GM12874 (cell line): ENCODE results near the gene SPTBN1.

Experiments used
- TF ChIP-seq, protein P1 (sequence below): IDR thresholded peaks from 2 replicates; pipeline ENCODE4 v1.5.1; 2011; ENCODE audit warnings: low read depth, mild to moderate bottlenecking, control low read depth, low read length, moderate library complexity; ENCODE audit not compliant: insufficient read depth

The SPTBN1 gene

DNA sequence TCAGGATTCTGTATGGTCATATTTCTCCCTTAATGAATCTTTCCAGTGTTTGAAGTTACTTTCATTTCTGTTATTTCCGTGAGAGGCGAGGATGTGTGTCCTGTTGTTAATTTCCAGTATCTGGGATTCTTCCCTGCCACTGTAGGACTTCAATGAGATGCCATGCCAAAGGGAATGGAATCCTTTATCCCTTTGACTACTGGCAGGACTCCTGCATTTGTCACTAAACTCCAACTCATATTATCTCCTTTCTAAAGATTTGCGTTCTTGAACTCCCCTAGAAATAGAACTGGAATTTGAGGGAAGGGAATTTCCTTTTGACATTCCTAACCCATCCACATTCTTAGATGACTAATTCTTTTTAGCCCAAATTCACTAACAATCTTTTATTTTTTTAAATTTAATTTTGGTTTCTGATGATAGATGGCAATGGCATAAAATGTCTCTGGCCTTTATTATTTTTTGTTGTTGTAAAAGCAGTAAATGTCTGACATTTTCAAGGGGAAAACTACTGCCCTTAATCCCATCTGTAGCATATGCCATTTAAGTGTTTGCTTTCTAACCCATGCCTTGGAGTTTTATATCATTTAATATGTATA, 179.5 kb downstream of the SPTBN1 start:
- TF ChIP-seq, protein P1, sequence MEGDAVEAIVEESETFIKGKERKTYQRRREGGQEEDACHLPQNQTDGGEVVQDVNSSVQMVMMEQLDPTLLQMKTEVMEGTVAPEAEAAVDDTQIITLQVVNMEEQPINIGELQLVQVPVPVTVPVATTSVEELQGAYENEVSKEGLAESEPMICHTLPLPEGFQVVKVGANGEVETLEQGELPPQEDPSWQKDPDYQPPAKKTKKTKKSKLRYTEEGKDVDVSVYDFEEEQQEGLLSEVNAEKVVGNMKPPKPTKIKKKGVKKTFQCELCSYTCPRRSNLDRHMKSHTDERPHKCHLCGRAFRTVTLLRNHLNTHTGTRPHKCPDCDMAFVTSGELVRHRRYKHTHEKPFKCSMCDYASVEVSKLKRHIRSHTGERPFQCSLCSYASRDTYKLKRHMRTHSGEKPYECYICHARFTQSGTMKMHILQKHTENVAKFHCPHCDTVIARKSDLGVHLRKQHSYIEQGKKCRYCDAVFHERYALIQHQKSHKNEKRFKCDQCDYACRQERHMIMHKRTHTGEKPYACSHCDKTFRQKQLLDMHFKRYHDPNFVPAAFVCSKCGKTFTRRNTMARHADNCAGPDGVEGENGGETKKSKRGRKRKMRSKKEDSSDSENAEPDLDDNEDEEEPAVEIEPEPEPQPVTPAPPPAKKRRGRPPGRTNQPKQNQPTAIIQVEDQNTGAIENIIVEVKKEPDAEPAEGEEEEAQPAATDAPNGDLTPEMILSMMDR: no peak

DNA sequence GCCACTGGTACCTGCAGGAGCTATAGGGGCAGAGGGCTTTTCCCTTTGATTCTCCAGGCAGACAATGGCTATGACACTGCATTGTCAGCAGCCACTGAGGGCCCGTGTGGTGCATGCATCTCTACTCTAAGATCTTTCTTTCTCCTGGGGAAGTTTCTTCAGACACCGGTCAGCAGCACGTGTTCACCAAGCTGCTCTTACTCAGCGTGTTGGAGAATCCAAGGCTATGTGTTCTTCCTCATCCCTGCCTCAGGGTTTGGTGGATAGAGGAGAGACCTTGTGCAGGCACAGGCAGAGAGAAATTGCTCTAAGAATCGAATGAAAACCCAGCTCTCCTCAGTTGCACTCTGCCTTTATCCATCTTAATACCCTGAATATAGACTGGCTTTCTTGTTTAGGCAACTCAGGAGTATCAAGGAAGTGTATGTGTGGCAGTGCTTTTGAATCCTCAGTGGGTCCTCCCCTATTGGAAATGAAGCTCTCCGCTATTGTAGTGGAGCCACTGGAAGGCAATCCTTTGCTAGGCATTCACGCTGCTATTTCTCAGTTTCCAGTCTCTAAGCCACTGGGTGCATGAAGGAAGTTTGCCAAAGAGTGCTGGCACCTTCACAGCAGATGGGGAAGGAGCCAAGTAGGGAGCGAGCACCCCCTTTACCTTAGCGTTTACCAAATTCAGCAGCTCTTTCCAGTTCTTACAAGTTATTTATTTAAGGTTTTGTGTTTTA, 180.4 kb downstream of the SPTBN1 start:
- TF ChIP-seq, protein P1: no peak

DNA sequence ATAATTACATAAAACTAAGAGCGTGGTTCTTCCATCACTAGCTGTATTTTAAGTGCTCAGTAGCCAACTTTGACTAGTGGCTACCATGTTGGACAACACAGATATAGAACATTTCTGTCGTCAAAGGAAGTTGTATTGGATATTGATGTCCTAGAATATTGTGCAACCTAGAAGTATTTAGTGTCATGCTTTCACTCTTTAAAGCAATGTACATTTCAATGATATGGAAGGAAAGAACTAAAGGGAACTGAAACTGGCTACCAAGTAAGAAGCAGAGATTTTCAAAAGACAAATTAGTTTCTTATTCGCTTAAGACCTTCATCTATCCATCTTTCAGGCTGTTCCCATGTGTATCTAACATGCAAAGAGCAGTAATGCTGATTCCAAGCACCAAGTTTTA, 182.0 kb downstream of the SPTBN1 start:
- TF ChIP-seq, protein P1: no peak

DNA sequence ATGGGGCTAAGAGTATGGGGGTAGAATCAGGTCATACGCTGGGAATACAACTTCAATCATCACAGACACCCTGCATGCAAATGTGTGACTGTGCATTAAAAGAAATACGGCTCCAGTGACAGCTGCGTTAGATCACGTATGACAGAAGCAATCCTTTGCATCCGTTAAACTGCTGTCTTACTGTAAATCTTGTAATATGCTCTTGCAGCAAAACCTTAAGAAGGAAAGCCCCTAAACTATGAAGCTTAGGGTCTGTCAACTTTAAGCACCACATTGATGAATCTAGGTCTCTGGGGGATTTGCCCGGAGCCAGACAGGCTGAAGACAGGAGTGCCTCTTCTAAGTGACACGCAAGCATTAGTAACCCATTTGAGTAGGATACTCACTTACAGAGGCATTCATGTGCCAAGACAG, 182.7 kb downstream of the SPTBN1 start:
- TF ChIP-seq, protein P1: no peak

DNA sequence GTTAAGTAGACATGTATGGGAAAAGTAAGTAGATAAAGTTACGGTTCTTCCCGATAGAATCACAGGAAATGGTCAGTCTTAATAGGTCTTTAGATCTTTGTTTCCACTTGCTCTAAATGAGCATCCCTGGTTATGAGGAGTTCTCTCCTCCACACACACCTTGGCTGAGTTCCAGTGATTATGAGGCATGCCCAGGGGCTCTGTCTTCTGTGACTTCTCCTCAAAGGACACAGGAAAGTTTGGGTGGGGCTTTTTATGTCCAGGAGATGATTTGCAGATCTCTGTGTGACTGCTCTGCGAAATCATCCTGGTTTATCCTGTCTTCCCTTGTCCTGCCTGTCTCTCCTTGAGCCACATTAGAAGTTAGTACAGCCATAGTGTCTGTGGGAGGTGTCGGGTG, 183.5 kb downstream of the SPTBN1 start:
- TF ChIP-seq, protein P1: no peak

DNA sequence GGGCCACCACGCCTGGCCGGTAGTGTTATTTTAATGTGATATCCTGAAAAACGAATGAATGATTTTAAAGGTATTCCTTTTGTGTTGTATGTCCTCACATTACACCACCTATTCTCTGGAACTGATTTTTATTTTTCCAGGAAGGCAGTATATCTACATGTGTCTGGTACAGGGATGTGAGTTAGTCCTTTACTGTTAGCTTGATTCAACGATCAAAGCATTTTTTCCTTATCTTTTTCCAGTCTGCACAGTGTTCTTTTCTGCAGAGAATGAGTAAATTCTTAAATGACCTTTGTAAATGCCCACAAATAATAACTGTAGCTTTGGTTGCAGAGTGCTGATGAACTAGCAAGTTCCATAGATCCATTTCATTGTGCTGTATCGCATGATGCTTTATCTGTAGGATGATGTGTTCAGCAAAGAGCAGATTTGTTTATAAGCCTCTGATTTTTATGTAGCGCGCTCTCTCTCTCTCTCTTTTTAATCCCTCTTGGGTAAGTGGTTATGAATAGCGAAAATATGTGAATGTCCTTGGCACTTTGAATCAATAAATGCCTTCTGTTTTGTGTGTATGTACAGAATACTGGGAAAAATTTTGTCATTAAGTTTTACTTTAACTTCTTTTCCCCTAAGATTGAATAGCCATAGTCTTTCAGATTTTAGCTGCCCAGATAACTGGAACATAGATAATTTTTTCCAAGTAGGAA, 184.9 kb downstream of the SPTBN1 start:
- TF ChIP-seq, protein P1: no peak

DNA sequence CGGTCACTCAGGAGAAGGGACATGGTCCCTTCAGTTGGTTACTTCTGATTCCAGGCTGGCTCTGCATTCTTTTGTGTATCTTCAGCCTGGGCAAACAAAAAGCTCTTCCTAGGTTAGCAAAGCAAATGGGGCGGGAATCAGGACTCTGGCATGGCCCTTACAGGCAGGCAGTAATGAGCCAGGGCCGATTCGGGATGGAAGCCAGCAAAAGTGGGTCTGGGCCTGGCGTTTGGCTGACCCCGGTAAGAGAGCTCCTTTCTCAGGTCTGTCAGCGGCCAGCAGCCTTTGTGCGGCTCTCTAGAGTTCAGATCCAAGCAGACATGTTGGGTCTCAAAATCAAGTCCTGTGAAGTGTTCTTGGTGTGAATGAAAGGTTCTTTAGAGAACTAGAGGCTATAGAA, 185.9 kb downstream of the SPTBN1 start:
- TF ChIP-seq, protein P1: no peak
